GM12878 (cell line): Measurements from ENCODE around the gene ADCY1. TPM values are rescaled to one million over a fixed set of nuclear protein-coding genes. Genes with fewer than 3 reads are reported as not detected.

Source experiments
- ATAC-seq: fragments of 200-7000 bp; cut with Tn5 transposase; 3 replicates; pipeline ENCODE4 v1.9.1; 2020; ENCODE audit warnings: mild to moderate bottlenecking, moderate library complexity
- BruUV-seq: library from RNA; stranded (reverse); fragments of 400-500 nt; replicated peaks from 2 replicates; lab custom pipeline; 2021; lab: Mats Ljungman, UMichigan
- CTCF ChIA-PET: fragments of 300-600 bp; sonication (Branson Sonifier 250); formaldehyde crosslinking; extraction: SDS; loops from one replicate; lab custom pipeline; 2021; ENCODE audit warnings: inconsistent platforms; lab: Yijun Ruan, JAX
- POLR2A ChIA-PET: fragments of 350-600 bp; formaldehyde crosslinking; extraction: SDS; loops from one replicate; lab custom pipeline; 2021; ENCODE audit warnings: inconsistent platforms; lab: Charles Lee
- RAD21 ChIA-PET: fragments of 300-600 bp; sonication (Branson Sonifier 250); formaldehyde crosslinking; loops from one replicate; lab custom pipeline; 2023; ENCODE audit warnings: antibody characterized with exemption; ENCODE audit not compliant: unreplicated experiment; lab: Charles Lee
- SMC1A ChIA-PET: fragments of 300-600 bp; sonication (Branson Sonifier 250); formaldehyde crosslinking; loops from one replicate; lab custom pipeline; 2023; ENCODE audit not compliant: unreplicated experiment, uncharacterized antibody; lab: Charles Lee
- DNase-seq: peaks from one replicate; pipeline ENCODE4 v3.0.0-alpha.2; 2011; ENCODE audit warnings: low read depth, low spot score
- FAIRE-seq: peaks from 3 replicates; lab custom pipeline; 2011; peaks lifted over from hg19 to GRCh38; lab: Jason Lieb, UNC
- H2AFZ ChIP-seq: 2 replicates; pipeline ENCODE4 v1.6.0; 2011; ENCODE audit warnings: low read depth, low read length, control low read depth; ENCODE audit not compliant: control insufficient read depth
- H3K27ac ChIP-seq: 2 replicates; pipeline ENCODE4 v1.5.1; 2011; ENCODE audit warnings: control low read depth; ENCODE audit not compliant: control insufficient read depth, insufficient read depth
- H3K27me3 ChIP-seq, 2 experiments: replicated peaks in 1 of 2; 2 replicates each; pipeline versions ENCODE4 v1.6.0 to v1.6.1; 2011; ENCODE audit warnings: low read length in 1 of 2; ENCODE audit not compliant: control insufficient read depth in 2 of 2, insufficient read depth in 2 of 2
- H3K36me3 ChIP-seq, 2 experiments: 2 replicates each; pipeline ENCODE4 v1.5.1; 2011; ENCODE audit warnings: low read length in 1 of 2; ENCODE audit not compliant: control insufficient read depth in 2 of 2, insufficient read depth in 2 of 2
- H3K4me1 ChIP-seq: 2 replicates; pipeline ENCODE4 v1.6.1; 2011; ENCODE audit warnings: mild to moderate bottlenecking, low read length, moderate library complexity, mixed read lengths; ENCODE audit not compliant: control insufficient read depth, insufficient read depth
- H3K4me2 ChIP-seq: 2 replicates; pipeline ENCODE4 v1.6.0; 2011; ENCODE audit warnings: control low read depth; ENCODE audit not compliant: control insufficient read depth, insufficient read depth
- H3K4me3 ChIP-seq: fragments of 200-600 bp; sonication (generic); 2 replicates; pipeline ENCODE4 v1.5.1; 2016
- H3K79me2 ChIP-seq: 2 replicates; pipeline ENCODE4 v1.6.0; 2011; ENCODE audit warnings: low read length; ENCODE audit not compliant: control insufficient read depth, insufficient read depth
- H3K9ac ChIP-seq: 2 replicates; pipeline ENCODE4 v1.8.0; 2011; ENCODE audit warnings: low read length, control low read depth, mixed read lengths; ENCODE audit not compliant: control insufficient read depth, insufficient read depth
- H3K9me3 ChIP-seq: replicated peaks from 3 replicates; pipeline ENCODE4 v1.5.1; 2011; ENCODE audit warnings: mild to moderate bottlenecking, low read length; ENCODE audit not compliant: control insufficient read depth, insufficient read depth
- H4K20me1 ChIP-seq: 2 replicates; pipeline ENCODE4 v1.6.0; 2011; ENCODE audit not compliant: control insufficient read depth, insufficient read depth
- BCL11A ChIP-seq: IDR thresholded peaks from 2 replicates; pipeline ENCODE4 v1.6.1; 2011; ENCODE audit warnings: low read depth, low read length
- CHD2 ChIP-seq: IDR thresholded peaks from 2 replicates; pipeline ENCODE4 v1.6.1; 2011; ENCODE audit warnings: low read depth, low read length, improper control_type of control experiment, borderline replicate concordance
- CHD4 ChIP-seq: fragments of 200-600 bp; sonication (generic); IDR thresholded peaks from 2 replicates; pipeline ENCODE4 v1.6.1; 2016; ENCODE audit warnings: mild to moderate bottlenecking
- FOS ChIP-seq: IDR thresholded peaks from 3 replicates; pipeline ENCODE4 v1.6.1; 2011; ENCODE audit warnings: borderline replicate concordance; ENCODE audit not compliant: insufficient read length; ENCODE audit errors: extremely low read depth
- GABPA ChIP-seq: IDR thresholded peaks from 2 replicates; pipeline ENCODE4 v1.6.1; 2014; ENCODE audit warnings: antibody characterized with exemption, low read depth, mild to moderate bottlenecking, inconsistent platforms
- GATAD2B ChIP-seq: fragments of 450-650 bp; conservative IDR thresholded peaks from 2 replicates; pipeline ENCODE4 v1.6.1; 2017; ENCODE audit warnings: low read depth, mild to moderate bottlenecking, moderate library complexity
- JUNB ChIP-seq: IDR thresholded peaks from 2 replicates; pipeline ENCODE4 v1.6.1; 2016; ENCODE audit warnings: antibody characterized with exemption, mild to moderate bottlenecking
- NBN ChIP-seq: fragments of 450-650 bp; IDR thresholded peaks from 2 replicates; pipeline ENCODE4 v1.6.1; 2016
- NKRF ChIP-seq: fragments of 450-650 bp; conservative IDR thresholded peaks from 2 replicates; pipeline ENCODE4 v1.6.1; 2017; ENCODE audit warnings: mild to moderate bottlenecking, moderate library complexity
- RUNX3 ChIP-seq: IDR thresholded peaks from 2 replicates; pipeline ENCODE4 v1.6.1; 2012; ENCODE audit warnings: low read length, inconsistent platforms
- SMAD5 ChIP-seq: IDR thresholded peaks from 2 replicates; pipeline ENCODE4 v1.6.1; 2016; ENCODE audit warnings: antibody characterized with exemption, low read depth
- STAT3 ChIP-seq: IDR thresholded peaks from 2 replicates; pipeline ENCODE4 v1.6.1; 2011; ENCODE audit warnings: low read depth, low read length, improper control_type of control experiment
- SUPT20H ChIP-seq: IDR thresholded peaks from 2 replicates; pipeline ENCODE4 v1.6.1; 2011; ENCODE audit warnings: low read depth, mild to moderate bottlenecking, low read length, moderate library complexity, borderline replicate concordance; ENCODE audit not compliant: control insufficient read depth
- TAF1 ChIP-seq: IDR thresholded peaks from 2 replicates; pipeline ENCODE4 v1.6.1; 2011; ENCODE audit warnings: mild to moderate bottlenecking, low read depth, low read length, borderline replicate concordance
- TBL1XR1 ChIP-seq: IDR thresholded peaks from 2 replicates; pipeline ENCODE4 v1.6.1; 2012; ENCODE audit warnings: low read depth, low read length, improper control_type of control experiment
- TCF7 ChIP-seq: IDR thresholded peaks from 2 replicates; pipeline ENCODE4 v1.6.1; 2014; ENCODE audit warnings: antibody characterized with exemption, borderline replicate concordance
- WGBS: methylation state at CpG from one replicate; pipeline ENCODE4 v1.1.6; 2016; ENCODE audit warnings: low lambda C conversion rate; ENCODE audit not compliant: insufficient replicate concordance, insufficient coverage; ENCODE audit errors: missing lambda C conversion rate; 5-methylcytosine and 5-hydroxymethylcytosine counted together
- in situ Hi-C: fragments of 300-500 bp; cut with MboI; formaldehyde crosslinking; loops from 9 replicates; pipeline ENCODE4 v1.14.3; 2018; ENCODE audit warnings: mixed read lengths
- intact Hi-C: fragments of 100-400 bp; cut with micrococcal nuclease; formaldehyde crosslinking; loops from one replicate; pipeline ENCODE4 v1.14.2; 2022; ENCODE audit not compliant: unreplicated experiment
- polyA plus RNA-seq, 11 experiments: library from polyadenylated mRNA; depleted of rRNA in 4 of 11; unstranded in 6 of 11; stranded (reverse) in 5 of 11; fragments of >200 nt; fragmentation: Nextera tagmentation in 4 of 11; fragmentation: Illumina TruSeq in 1 of 11; extraction: Ambion mirVana in 4 of 11; extraction: Trizol in 1 of 11; gene quantifications; 1 replicate in 1 of 11; 2 replicates in 10 of 11; pipeline versions ENCODE4 v1.2.1 to v1.2.3, GENCODE V29; 2011 to 2016; ENCODE audit warnings: inconsistent platforms in 2 of 11, missing spikeins in 2 of 11, low read depth in 1 of 11
- total RNA-seq, 4 experiments: library from RNA; depleted of rRNA in 3 of 4; stranded (reverse); fragments of >200 nt in 3 of 4; fragmentation: Illumina TruSeq in 1 of 4; extraction: Trizol in 1 of 4; gene quantifications; 2 replicates each; pipeline versions ENCODE4 v1.2.1 to v1.2.3, GENCODE V29; 2013 to 2021
- TF ChIP-seq, protein P1 (sequence below): IDR thresholded peaks from 2 replicates; pipeline ENCODE4 v1.6.1; 2011; ENCODE audit warnings: low read depth, low read length, improper control_type of control experiment, borderline replicate concordance

The ADCY1 gene
- total and polyA plus RNA-seq, 10 of the 15 experiments (the other 5 are each of a cell fraction or from before 2014, with no cell fraction given) = 0.13 to 1.4 (median 0.45) TPM; not detected in 1

DNA sequence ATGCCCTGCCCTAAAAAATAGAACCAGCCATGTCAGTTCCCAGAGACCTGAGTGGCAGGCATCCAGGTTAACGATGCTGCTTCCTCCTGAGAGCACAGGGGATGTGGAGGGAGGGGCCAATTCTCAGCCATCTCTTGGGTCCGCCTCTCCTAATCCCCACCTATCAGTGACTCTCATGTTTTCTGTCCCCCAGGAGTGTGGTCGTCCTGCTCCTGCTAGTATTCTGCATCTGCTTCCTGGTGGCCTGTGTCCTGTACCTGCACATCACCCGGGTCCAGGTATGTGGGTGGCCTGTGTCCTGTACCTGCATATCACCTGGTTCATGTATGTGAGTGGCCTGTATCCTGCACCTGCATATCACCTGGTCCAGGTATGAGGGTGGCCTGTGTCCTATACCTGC lies 105.3 kb downstream of the ADCY1 start:
- in situ Hi-C loops = no loop called here
- SMC1A ChIA-PET = no interaction called here
- RAD21 ChIA-PET = no interaction called here
- CTCF ChIA-PET = no interaction called here
- H3K4me1 ChIP-seq = no peaks in the 10 kb centered on the region
- ATAC-seq (no peak), DNase-seq (no peak), FAIRE-seq (no peak)
- no peak overlapping the region for H3K4me2 ChIP-seq
- no peaks in the 10 kb centered on the region for H3K36me3 ChIP-seq
- H3K4me3 ChIP-seq = no peak overlapping the region
- POLR2A ChIA-PET = no interaction called here
- intact Hi-C loops = no loop called here
- H2AFZ ChIP-seq = no peak overlapping the region
- H4K20me1 ChIP-seq = no peaks in the 10 kb centered on the region
- no peaks in the 10 kb centered on the region for H3K9me3 ChIP-seq
- BruUV-seq = no TSS peak
- TF ChIP-seq GABPA = no peak
- TF ChIP-seq STAT3 = no peak
- TF ChIP-seq RUNX3 = no peak
- TF ChIP-seq GATAD2B = no peak
- TF ChIP-seq TBL1XR1 = no peak
- TF ChIP-seq JUNB = no peak
- TF ChIP-seq CHD2 = no peak
- no peak for TF ChIP-seq SMAD5
- TF ChIP-seq BCL11A = no peak
- no peak for TF ChIP-seq CHD4
- TF ChIP-seq TAF1 = no peak
- TF ChIP-seq, protein P1, sequence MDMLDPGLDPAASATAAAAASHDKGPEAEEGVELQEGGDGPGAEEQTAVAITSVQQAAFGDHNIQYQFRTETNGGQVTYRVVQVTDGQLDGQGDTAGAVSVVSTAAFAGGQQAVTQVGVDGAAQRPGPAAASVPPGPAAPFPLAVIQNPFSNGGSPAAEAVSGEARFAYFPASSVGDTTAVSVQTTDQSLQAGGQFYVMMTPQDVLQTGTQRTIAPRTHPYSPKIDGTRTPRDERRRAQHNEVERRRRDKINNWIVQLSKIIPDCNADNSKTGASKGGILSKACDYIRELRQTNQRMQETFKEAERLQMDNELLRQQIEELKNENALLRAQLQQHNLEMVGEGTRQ = no peak
- TF ChIP-seq FOS = no peak
- no peak for TF ChIP-seq SUPT20H
- TF ChIP-seq NKRF = no peak
- TF ChIP-seq NBN = no peak
- no peak for TF ChIP-seq TCF7
- no peak overlapping the region for H3K27ac ChIP-seq
- H3K9ac ChIP-seq = no peak overlapping the region
- H3K27me3 ChIP-seq = no peaks in the 10 kb centered on the region; a peak in 1 of 4 replicates
- WGBS = 68% methylated on average over 4 of the region's 4 CpGs
- H3K79me2 ChIP-seq = no peaks in the 10 kb centered on the region
